ENCODE data around the gene ATP6V0E1. TPM values are rescaled to one million over a fixed set of nuclear protein-coding genes. Genes with fewer than 3 reads are reported as not detected.
A peak's percentile ranks its signal among the peaks of the same experiment; 100 is the strongest.

Gene ATP6V0E1
- total RNA-seq, 1 donor from 2014 or later = 326 TPM

- H3K9me3 ChIP-seq = no peaks in the 10 kb centered on the region
- H3K27ac ChIP-seq = no peak overlapping the region
- peaks cover 8% of the 10 kb centered on the region for H3K4me1 ChIP-seq
- no peak for ATAC-seq
- no peak for DNase-seq
- peaks cover 67% of the 10 kb centered on the region for H3K36me3 ChIP-seq
- H3K27me3 ChIP-seq = no peaks in the 10 kb centered on the region
- TF ChIP-seq CTCF (IDR thresholded peaks at IDR 0.05) = no peak
- no peak overlapping the region for H3K4me3 ChIP-seq
- intact Hi-C loops (cut with DNase I) = no loop called here
Observed at GRCh38 chr5:172944741-172945140, 38.8 kb upstream of the ATP6V0E1 start.

GRCh38 chr5:172945151-172945550, 38.4 kb upstream of the ATP6V0E1 start:
- Histone ChIP-seq H3K4me3 (no peak overlapping the region), H3K4me1 (peaks cover 8% of the 10 kb centered on the region), H3K27ac (no peak overlapping the region), H3K9me3 (no peaks in the 10 kb centered on the region), H3K36me3 (peaks cover 71% of the 10 kb centered on the region), H3K27me3 (no peaks in the 10 kb centered on the region)
- ATAC-seq (no peak), DNase-seq (no peak)
- intact Hi-C loops (cut with DNase I) = no loop called here
- no peak for TF ChIP-seq CTCF (IDR thresholded peaks at IDR 0.05)

GRCh38 chr5:172946146-172946545, 37.4 kb upstream of the ATP6V0E1 start:
- peaks cover 78% of the 10 kb centered on the region for H3K36me3 ChIP-seq
- intact Hi-C loops (cut with DNase I) = no loop called here

GRCh38 chr5:172949426-172949825, 34.1 kb upstream of the ATP6V0E1 start:
- no peak for DNase-seq
- H3K36me3 ChIP-seq = peaks cover 58% of the 10 kb centered on the region
- no peak for ATAC-seq
- H3K27ac ChIP-seq = no peak overlapping the region
- no peaks in the 10 kb centered on the region for H3K27me3 ChIP-seq
- TF ChIP-seq CTCF (IDR thresholded peaks at IDR 0.05) = no peak
- intact Hi-C loops (cut with DNase I) = no loop called here
- H3K4me3 ChIP-seq = no peak overlapping the region
- no peaks in the 10 kb centered on the region for H3K4me1 ChIP-seq
- no peaks in the 10 kb centered on the region for H3K9me3 ChIP-seq

More at GRCh38 chr5:172946146-172946545, 37.4 kb upstream of the ATP6V0E1 start:
- Histone ChIP-seq H3K9me3 (no peaks in the 10 kb centered on the region), H3K4me3 (no peak overlapping the region), H3K27ac (no peak overlapping the region), H3K4me1 (peaks cover 3% of the 10 kb centered on the region), H3K27me3 (no peaks in the 10 kb centered on the region)
- no peak for ATAC-seq
- no peak for TF ChIP-seq CTCF (IDR thresholded peaks at IDR 0.05)
- peak; percentile 32 for DNase-seq

- no peak for TF ChIP-seq CTCF (IDR thresholded peaks at IDR 0.05)
- H3K36me3 ChIP-seq = peaks cover 54% of the 10 kb centered on the region
- H3K27me3 ChIP-seq = no peaks in the 10 kb centered on the region
- H3K9me3 ChIP-seq = no peaks in the 10 kb centered on the region
- no peaks in the 10 kb centered on the region for H3K4me1 ChIP-seq
- H3K27ac ChIP-seq = no peak overlapping the region
- DNase-seq (no peak), ATAC-seq (no peak)
- H3K4me3 ChIP-seq = no peak overlapping the region
- intact Hi-C loops (cut with DNase I) = no loop called here
Observed at GRCh38 chr5:172950176-172950965, 33.2 kb upstream of the ATP6V0E1 start.
